Measurements from ENCODE around the gene UQCR10. TPM values are rescaled to one million over a fixed set of nuclear protein-coding genes. Genes with fewer than 3 reads are reported as not detected.

The UQCR10 gene
- total and polyA plus RNA-seq, 2 of the 4 experiments (the other 2 are of a cell fraction), result 103 to 260 TPM

GRCh38 chr22:29799217-29799680 is 32.1 kb downstream of the UQCR10 start (continued):
- no peak for TF ChIP-seq RCOR1 (IDR thresholded peaks at IDR 0.05; ENCODE audit: insufficient replicate concordance, low read length)

- Histone ChIP-seq H3K9me3 (ENCODE audit: control insufficient read depth, insufficient read depth, low read length) (no peaks in the 10 kb centered on the region), H3K9ac (ENCODE audit: low read depth, low read length) (no peak overlapping the region), H4K8ac (ENCODE audit: low read depth in 2 of 2, low read length in 2 of 2) (no peak overlapping the region), H3K36me3 (ENCODE audit: control insufficient read depth, insufficient read depth, low read length) (peaks cover 57% of the 10 kb centered on the region), H3K79me1 (ENCODE audit: low read depth in 1 of 2, low read length in 2 of 2) (peaks cover 11 to 23% of the 10 kb centered on the region in 2 experiments; a peak in 3 of 4 replicates), H3K4ac (ENCODE audit: low read depth, low read length) (no peak overlapping the region), H4K20me1 (ENCODE audit: insufficient read depth, low read length) (no peaks in the 10 kb centered on the region), H2BK120ac (ENCODE audit: low read depth, low read length) (no peak overlapping the region), H3K23ac (ENCODE audit: low read depth, low read length) (no peak overlapping the region), H3K4me2 (ENCODE audit: low read depth, low read length) (no peak overlapping the region), H3K18ac (ENCODE audit: low read depth, low read length) (no peak overlapping the region), H3K9me1 (ENCODE audit: insufficient read depth, low read length) (peaks cover 20% of the 10 kb centered on the region), H3K14ac (replicated peaks; ENCODE audit: low read depth, low read length) (no peak overlapping the region), H3K4me1 (ENCODE audit: control insufficient read depth, insufficient read depth, low read length) (peaks cover 12% of the 10 kb centered on the region), H3K27me3 (ENCODE audit: control insufficient read depth, insufficient read depth, low read length) (no peaks in the 10 kb centered on the region), H2BK5ac (ENCODE audit: low read depth, low read length, poor library complexity, severe bottlenecking) (no peak overlapping the region), H4K5ac (ENCODE audit: low read depth, low read length) (no peak overlapping the region), H3K27ac (ENCODE audit: insufficient read depth, low read length) (no peak overlapping the region), H2AFZ (replicated peaks; ENCODE audit: low read length, poor library complexity) (no peak overlapping the region), H2AK5ac (ENCODE audit: low read depth, low read length) (no peak overlapping the region), H2BK20ac (ENCODE audit: low read depth, low read length) (no peak overlapping the region), H2BK15ac (ENCODE audit: low read depth, low read length) (no peak overlapping the region), H3K56ac (ENCODE audit: extremely low read depth, insufficient read depth, low read length) (no peak overlapping the region), H2AK9ac (replicated peaks; ENCODE audit: low read depth, low read length, poor library complexity) (no peak overlapping the region), H4K91ac (ENCODE audit: insufficient read depth, low read depth, low read length) (no peak overlapping the region), H3K4me3 (ENCODE audit: insufficient read depth, low read depth, low read length) (no peak overlapping the region)
- ChIA-PET POLR2A (ENCODE audit: unreplicated experiment) (interaction anchor here (0.6 kb wide), 1 partner anchor 107 kb away, joined by 3 read pairs; no protein-coding TSS in a partner anchor), CTCF (no interaction called here)
- ATAC-seq (ENCODE audit: low read depth) (no peak), DNase-seq (no peak)
- intact Hi-C loops (cut with micrococcal nuclease), result no loop called here
- in situ Hi-C loops (cut with MboI; ENCODE audit: low sequenced_read_pairs), result no loop called here
- 93% methylated on average over 4 of the region's 5 CpGs; no CpG with 5 or more reads in 1 of the 2 experiments for WGBS, 2 experiments (ENCODE audit: extremely low coverage in 2 of 2, insufficient read length in 1 of 2)
- no TSS peak for BruUV-seq (replicated peaks)
- dilution Hi-C loops (cut with HindIII; ENCODE audit: low sequenced_read_pairs, unreplicated experiment), result no loop called here
- TF ChIP-seq MXI1 (IDR thresholded peaks at IDR 0.05; ENCODE audit: borderline replicate concordance, low read depth, low read length) (no peak), CTCF (conservative IDR thresholded peaks at IDR 0.05; ENCODE audit: low read depth, low read length) (no peak)
Measured at GRCh38 chr22:29801153-29801552, 34.0 kb downstream of the UQCR10 start.
